Measurements from ENCODE around the gene AP3B1. TPM values are rescaled to one million over a fixed set of nuclear protein-coding genes. Genes with fewer than 3 reads are reported as not detected.

The AP3B1 gene
- total and polyA plus RNA-seq, 2 of the 8 experiments (the other 6 are each of a cell fraction or from before 2014, with no cell fraction given), result 45.8 to 48.3 TPM

DNA sequence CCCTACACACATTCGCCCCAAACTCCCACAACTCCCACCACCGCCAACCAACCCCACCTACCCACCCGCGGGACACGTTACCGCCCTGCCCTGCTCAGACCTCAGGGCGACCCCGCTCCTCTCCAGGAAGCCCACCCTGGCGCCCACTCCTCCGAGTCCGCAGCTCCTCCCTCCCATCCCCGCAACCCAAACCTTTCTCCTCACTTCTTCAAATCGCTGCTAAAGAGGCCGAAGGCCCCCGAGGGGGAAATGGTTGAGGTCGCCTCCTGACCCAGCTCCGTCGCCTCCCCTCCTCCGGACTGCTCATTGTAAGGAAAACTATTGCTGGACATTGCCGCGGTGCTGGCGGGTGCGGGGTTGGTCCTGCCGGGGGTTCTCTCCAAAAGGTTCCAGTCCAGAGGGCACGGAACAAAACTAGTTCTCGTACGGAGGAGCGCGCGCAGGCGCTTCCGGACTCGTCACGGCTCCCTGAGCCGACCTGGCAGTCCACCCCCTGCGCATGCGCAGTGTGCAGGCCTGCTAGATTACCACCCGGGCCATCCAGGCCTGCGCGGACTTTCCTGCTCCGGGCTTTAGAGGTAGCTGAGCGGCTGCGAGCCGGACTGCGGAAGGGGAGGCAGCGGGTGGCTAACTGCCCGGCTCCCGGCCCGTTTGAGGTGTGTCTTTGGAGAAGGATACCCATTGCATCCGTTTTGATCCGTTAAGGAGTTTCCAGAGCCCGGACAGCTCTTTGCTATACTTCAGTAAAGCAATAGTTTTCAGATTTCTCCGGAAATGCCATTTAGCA, at the start of gene AP3B1 (continued):
- TF ChIP-seq TAF1 (IDR thresholded peaks at IDR 0.05; ENCODE audit: low read depth, low read length) (peak; percentile 74), EP300 (IDR thresholded peaks at IDR 0.05; ENCODE audit: borderline replicate concordance in 1 of 2, low read depth in 2 of 2, low read length in 2 of 2) (no peak; a peak in 1 of 3 replicates), CBX8 (IDR thresholded peaks at IDR 0.05; ENCODE audit: borderline replicate concordance, low read depth, low read length) (no peak), MAFK (IDR thresholded peaks at IDR 0.05; ENCODE audit: low read depth, low read length) (no peak), EZH2 (IDR thresholded peaks at IDR 0.05; ENCODE audit: low read depth, low read length, severe bottlenecking) (no peak), RXRA (IDR thresholded peaks at IDR 0.05; ENCODE audit: insufficient read depth, low read depth, low read length) (no peak), ZNF274 (IDR thresholded peaks at IDR 0.05; ENCODE audit: borderline replicate concordance, extremely low read depth, low read length) (no peak), RBBP5 (IDR thresholded peaks at IDR 0.05; ENCODE audit: borderline replicate concordance, low read depth, low read length) (peak; percentile 98), BCL11A (IDR thresholded peaks at IDR 0.05; ENCODE audit: low read depth in 2 of 2, low read length in 2 of 2) (no peak), HDAC2 (IDR thresholded peaks at IDR 0.05; ENCODE audit: borderline replicate concordance in 1 of 2, low read depth in 2 of 2, low read length in 2 of 2) (no peak), SP1 (IDR thresholded peaks at IDR 0.05; ENCODE audit: low read depth, low read length) (peak; percentile 96), POLR2AphosphoS5 (IDR thresholded peaks at IDR 0.05; ENCODE audit: low read depth, low read length) (peak; percentile 70), PHF8 (conservative IDR thresholded peaks at IDR 0.05; ENCODE audit: low read depth, low read length) (peak; percentile 87), SIX5 (IDR thresholded peaks at IDR 0.05; ENCODE audit: low read depth, low read length) (no peak), ASH2L (IDR thresholded peaks at IDR 0.05; ENCODE audit: low read length) (peak; percentile 97), BRCA1 (IDR thresholded peaks at IDR 0.05; ENCODE audit: low read depth, low read length) (no peak), EGR1 (IDR thresholded peaks at IDR 0.05; ENCODE audit: borderline replicate concordance, low read depth, low read length) (0 out of 2 replicates have a peak, but pooled peaks have one; percentile 26), FOSL1 (IDR thresholded peaks at IDR 0.05; ENCODE audit: insufficient read depth, low read depth, low read length) (no peak), SRF (IDR thresholded peaks at IDR 0.05; ENCODE audit: low read depth, low read length) (no peak)
- TF ChIP-seq, protein P1, sequence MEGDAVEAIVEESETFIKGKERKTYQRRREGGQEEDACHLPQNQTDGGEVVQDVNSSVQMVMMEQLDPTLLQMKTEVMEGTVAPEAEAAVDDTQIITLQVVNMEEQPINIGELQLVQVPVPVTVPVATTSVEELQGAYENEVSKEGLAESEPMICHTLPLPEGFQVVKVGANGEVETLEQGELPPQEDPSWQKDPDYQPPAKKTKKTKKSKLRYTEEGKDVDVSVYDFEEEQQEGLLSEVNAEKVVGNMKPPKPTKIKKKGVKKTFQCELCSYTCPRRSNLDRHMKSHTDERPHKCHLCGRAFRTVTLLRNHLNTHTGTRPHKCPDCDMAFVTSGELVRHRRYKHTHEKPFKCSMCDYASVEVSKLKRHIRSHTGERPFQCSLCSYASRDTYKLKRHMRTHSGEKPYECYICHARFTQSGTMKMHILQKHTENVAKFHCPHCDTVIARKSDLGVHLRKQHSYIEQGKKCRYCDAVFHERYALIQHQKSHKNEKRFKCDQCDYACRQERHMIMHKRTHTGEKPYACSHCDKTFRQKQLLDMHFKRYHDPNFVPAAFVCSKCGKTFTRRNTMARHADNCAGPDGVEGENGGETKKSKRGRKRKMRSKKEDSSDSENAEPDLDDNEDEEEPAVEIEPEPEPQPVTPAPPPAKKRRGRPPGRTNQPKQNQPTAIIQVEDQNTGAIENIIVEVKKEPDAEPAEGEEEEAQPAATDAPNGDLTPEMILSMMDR (IDR thresholded peaks at IDR 0.05; ENCODE audit: control extremely low read depth in 1 of 3, insufficient read depth in 1 of 3, low read depth in 1 of 3, low read length in 3 of 3), result no peak
- TF ChIP-seq, protein P2, sequence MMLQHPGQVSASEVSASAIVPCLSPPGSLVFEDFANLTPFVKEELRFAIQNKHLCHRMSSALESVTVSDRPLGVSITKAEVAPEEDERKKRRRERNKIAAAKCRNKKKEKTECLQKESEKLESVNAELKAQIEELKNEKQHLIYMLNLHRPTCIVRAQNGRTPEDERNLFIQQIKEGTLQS (IDR thresholded peaks at IDR 0.05; ENCODE audit: insufficient read depth, low read depth, low read length), result no peak

Measured in H1 (cell line).